Activated CD4-positive, CD25-positive, alpha-beta regulatory T cell treated with anti-CD3 and anti-CD28 coated beads, Interleukin-2, amount 50 U/mL, for 72 hours (primary cell): ENCODE data around the gene KCNJ6.

Experiments used
- DNase-seq: peaks from one replicate; pipeline ENCODE4 v3.0.0; 2021

The KCNJ6 gene

DNA sequence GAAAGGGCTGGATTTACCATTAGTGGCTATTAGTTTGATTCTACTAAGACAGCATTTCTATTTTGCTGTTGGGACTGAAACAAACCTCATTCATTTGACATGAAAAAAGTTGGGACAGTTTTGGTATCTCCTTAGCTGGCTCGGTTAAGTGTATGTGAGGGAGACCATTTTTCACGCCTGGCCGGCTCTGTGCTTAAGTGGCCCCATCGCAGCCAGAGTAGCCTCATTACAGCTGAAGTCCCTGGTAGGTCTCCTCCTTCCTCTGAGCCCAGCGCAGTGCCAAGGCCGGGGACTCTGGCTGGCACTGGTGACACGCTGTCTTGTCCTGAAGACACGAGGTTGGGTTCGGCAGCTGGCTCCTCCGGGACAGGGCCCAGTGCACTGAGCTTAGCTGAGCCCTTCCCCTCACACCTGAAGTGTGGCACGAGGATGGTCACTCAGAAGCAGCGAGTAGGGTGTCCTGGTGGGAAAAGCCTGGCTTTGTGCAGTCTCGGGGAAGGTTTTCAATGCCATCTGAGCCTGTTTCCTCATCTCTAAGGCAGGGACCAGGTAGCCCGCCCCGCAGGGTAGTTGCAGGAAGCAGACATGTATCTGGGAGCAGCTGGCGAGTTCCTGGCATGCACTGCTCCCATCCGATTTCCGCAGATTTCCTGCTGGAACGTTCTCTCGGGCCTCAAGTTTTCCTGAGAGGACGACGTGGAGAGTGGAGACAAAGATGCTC is 353.2 kb downstream of the KCNJ6 start:
- DNase-seq = no peak

DNA sequence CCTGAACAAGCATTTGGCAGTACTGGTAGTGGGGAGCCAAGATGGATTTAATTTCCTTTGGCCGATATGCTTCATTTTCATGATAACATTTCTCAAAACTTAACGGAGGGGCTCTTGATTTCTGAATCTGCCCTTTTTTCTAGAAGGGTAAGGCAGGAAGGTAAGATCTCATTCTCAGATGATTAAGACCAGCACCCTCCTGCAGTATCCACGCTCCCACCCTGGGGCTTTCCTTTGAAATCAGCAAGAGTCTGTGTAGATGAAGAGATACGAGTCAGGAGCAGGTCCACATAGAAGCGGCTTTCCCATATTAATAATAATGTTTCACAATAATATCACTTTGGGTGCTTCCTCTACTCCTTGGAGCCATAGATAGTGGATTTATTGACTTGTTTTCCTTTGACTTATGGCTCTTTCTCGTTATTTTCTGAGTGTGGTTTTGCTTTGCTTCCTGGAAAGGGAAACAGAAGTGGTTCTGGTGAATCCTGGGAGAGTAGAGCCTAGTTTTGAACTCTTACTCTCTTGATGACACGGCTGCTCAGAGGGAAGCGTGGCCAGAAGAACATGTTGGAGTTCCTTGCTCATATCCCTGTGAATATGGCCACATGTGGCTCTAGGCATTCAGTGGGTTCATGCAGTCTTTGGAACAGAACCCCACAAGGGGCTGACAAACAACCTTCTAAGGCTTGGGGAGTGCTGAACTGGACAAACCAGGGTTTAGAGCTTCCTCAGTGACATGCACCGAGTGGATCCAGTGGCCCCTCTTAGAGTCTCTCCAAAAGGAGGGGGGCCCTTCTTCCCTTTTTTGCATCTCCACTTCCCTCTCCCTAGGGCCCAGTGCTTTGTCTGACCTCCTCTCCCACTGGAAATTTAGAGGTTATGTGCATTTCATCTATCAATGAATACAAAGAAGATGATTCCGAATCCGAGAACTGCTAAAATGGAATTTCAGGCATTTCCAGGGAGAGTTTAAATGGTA is 354.0 kb downstream of the KCNJ6 start:
- no peak for DNase-seq

GRCh38 chr21:37561506-37561905 is 354.8 kb downstream of the KCNJ6 start:
- no peak for DNase-seq

GRCh38 chr21:37560385-37560784 is 355.9 kb downstream of the KCNJ6 start:
- no peak for DNase-seq

DNA sequence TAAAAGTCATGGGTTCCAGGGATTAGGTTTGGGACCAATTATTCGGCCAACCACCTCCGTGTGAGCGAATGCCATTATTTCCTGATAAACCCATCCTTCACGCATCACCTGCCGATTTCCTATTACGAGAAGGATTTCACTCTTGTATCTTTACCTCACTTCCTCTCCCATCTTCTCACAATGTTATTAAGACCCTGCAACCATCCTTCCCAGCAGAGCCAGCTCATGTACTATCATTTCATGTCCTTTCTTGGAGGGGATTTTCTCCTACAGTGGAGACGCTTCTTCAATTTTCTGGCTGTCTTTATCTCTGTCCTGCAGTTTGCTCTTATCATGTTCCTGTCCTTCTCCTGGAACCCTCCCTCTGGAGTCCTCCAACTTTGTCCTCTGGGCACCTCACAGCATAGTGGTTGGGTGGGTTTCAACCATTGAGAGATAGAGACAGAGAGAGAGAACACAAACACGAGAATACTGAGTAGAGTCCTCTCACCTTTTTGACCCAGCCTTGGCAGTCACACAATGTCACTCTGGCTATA is 357.5 kb downstream of the KCNJ6 start:
- no peak for DNase-seq
